GM23338 (cell line): ENCODE data around the gene RRAS2. TPM values are rescaled to one million over a fixed set of nuclear protein-coding genes. Genes with fewer than 3 reads are reported as not detected.

Source experiments
- ATAC-seq: fragments of 200-7000 bp; cut with Tn5 transposase; 3 replicates; pipeline ENCODE4 v1.9.1; 2020
- DNase-seq: peaks from one replicate; pipeline ENCODE4 v3.0.0-alpha.2; 2015; ENCODE audit warnings: low spot score
- H2AFZ ChIP-seq: fragments of 200-600 bp; sonication (generic); 2 replicates; pipeline ENCODE4 v1.8.0; 2016; ENCODE audit warnings: antibody characterized with exemption, mild to moderate bottlenecking, moderate library complexity
- H3F3A ChIP-seq: fragments of 200-600 bp; sonication (generic); replicated peaks from 2 replicates; pipeline ENCODE4 v1.8.0; 2017; ENCODE audit warnings: antibody characterized with exemption, mixed run types, low read depth
- H3K27ac ChIP-seq: fragments of 200-600 bp; sonication (generic); 2 replicates; pipeline ENCODE4 v1.6.1; 2016; ENCODE audit warnings: low read depth
- H3K27me3 ChIP-seq: fragments of 200-600 bp; sonication (generic); 2 replicates; pipeline ENCODE4 v1.8.0; 2016; ENCODE audit warnings: mild to moderate bottlenecking, mixed run types, moderate library complexity; ENCODE audit not compliant: insufficient read depth
- H3K36me3 ChIP-seq: fragments of 200-600 bp; sonication (generic); 2 replicates; pipeline ENCODE4 v1.8.0; 2016; ENCODE audit warnings: mild to moderate bottlenecking; ENCODE audit not compliant: insufficient read depth
- H3K4me1 ChIP-seq: fragments of 200-600 bp; sonication (generic); 2 replicates; pipeline ENCODE4 v1.8.0; 2016; ENCODE audit warnings: mild to moderate bottlenecking, moderate library complexity; ENCODE audit not compliant: insufficient read depth
- H3K4me2 ChIP-seq: fragments of 200-600 bp; sonication (generic); 2 replicates; pipeline ENCODE4 v1.7.1; 2017; ENCODE audit warnings: mixed run types
- H3K4me3 ChIP-seq: fragments of 200-600 bp; sonication (generic); 2 replicates; pipeline ENCODE4 v1.6.1; 2016; ENCODE audit warnings: mixed run types
- H3K79me2 ChIP-seq: fragments of 200-600 bp; sonication (generic); replicated peaks from 2 replicates; pipeline ENCODE4 v1.8.0; 2017; ENCODE audit warnings: mild to moderate bottlenecking; ENCODE audit not compliant: insufficient read depth
- H3K9me2 ChIP-seq: fragments of 200-600 bp; sonication (generic); 2 replicates; pipeline ENCODE4 v1.8.0; 2017; ENCODE audit not compliant: insufficient read depth
- H4K20me1 ChIP-seq: fragments of 200-600 bp; sonication (generic); replicated peaks from 2 replicates; pipeline ENCODE4 v1.8.0; 2017; ENCODE audit warnings: mild to moderate bottlenecking; ENCODE audit not compliant: insufficient read depth
- H3K27ac Mint-ChIP-seq: 2 replicates; pipeline ENCODE4 v1.8.0; 2020; ENCODE audit warnings: inconsistent platforms, mild to moderate bottlenecking, moderate library complexity, mixed read lengths
- H3K27me3 Mint-ChIP-seq: 3 replicates; pipeline ENCODE4 v1.8.0; 2022; ENCODE audit warnings: low read depth, mild to moderate bottlenecking, moderate library complexity, mixed read lengths, inconsistent platforms; ENCODE audit not compliant: insufficient read depth, poor library complexity
- H3K36me3 Mint-ChIP-seq: 3 replicates; pipeline ENCODE4 v1.8.0; 2021; ENCODE audit warnings: low read depth, mild to moderate bottlenecking, inconsistent platforms, moderate library complexity, mixed read lengths
- H3K4me1 Mint-ChIP-seq: 3 replicates; pipeline ENCODE4 v1.8.0; 2020; ENCODE audit warnings: mild to moderate bottlenecking, inconsistent platforms, mixed read lengths
- H3K4me3 Mint-ChIP-seq: 3 replicates; pipeline ENCODE4 v1.8.0; 2021; ENCODE audit warnings: moderate library complexity, mild to moderate bottlenecking, inconsistent platforms, mixed read lengths
- H3K9me3 Mint-ChIP-seq: 3 replicates; pipeline ENCODE4 v1.8.0; 2020; ENCODE audit warnings: moderate library complexity, mild to moderate bottlenecking, inconsistent platforms, mixed read lengths
- CREB1 ChIP-seq: fragments of 250-450 bp; sonication (Bioruptor Pico); IDR thresholded peaks from 2 replicates; pipeline ENCODE4 v1.5.0; 2020; ENCODE audit warnings: low read depth, mild to moderate bottlenecking, moderate library complexity
- ETS1 ChIP-seq: IDR thresholded peaks from 2 replicates; pipeline ENCODE4 v1.6.1; 2016; ENCODE audit warnings: antibody characterized with exemption
- EZH2 ChIP-seq: fragments of 200-600 bp; sonication (generic); IDR thresholded peaks from one replicate; pipeline ENCODE4 v1.8.0; 2017; ENCODE audit warnings: antibody characterized with exemption, mild to moderate bottlenecking, low read depth; ENCODE audit not compliant: unreplicated experiment
- EZH2phosphoT487 ChIP-seq: fragments of 200-600 bp; sonication (generic); IDR thresholded peaks from one replicate; pipeline ENCODE4 v1.8.1; 2018; ENCODE audit warnings: antibody characterized with exemption; ENCODE audit not compliant: unreplicated experiment
- JUNB ChIP-seq: IDR thresholded peaks from one replicate; pipeline ENCODE4 v1.6.1; 2016; ENCODE audit warnings: antibody characterized with exemption; ENCODE audit not compliant: unreplicated experiment
- NANOG ChIP-seq: IDR thresholded peaks from 2 replicates; pipeline ENCODE4 v1.6.1; 2016; ENCODE audit warnings: antibody characterized with exemption, borderline replicate concordance
- POLR2AphosphoS5 ChIP-seq: IDR thresholded peaks from 2 replicates; pipeline ENCODE4 v1.6.1; 2016; ENCODE audit warnings: antibody characterized with exemption, low read depth
- STAT1 ChIP-seq: IDR thresholded peaks from one replicate; pipeline ENCODE4 v1.6.1; 2016; ENCODE audit warnings: antibody characterized with exemption; ENCODE audit not compliant: unreplicated experiment
- ZNF114 ChIP-seq: fragments of 250-450 bp; sonication (Bioruptor Pico); IDR thresholded peaks from 2 replicates; pipeline ENCODE4 v1.5.0; 2020; ENCODE audit warnings: mild to moderate bottlenecking, moderate library complexity
- ZNF331 ChIP-seq: fragments of 250-450 bp; sonication (Bioruptor Pico); IDR thresholded peaks from 2 replicates; pipeline ENCODE4 v1.5.0; 2020; ENCODE audit warnings: low read depth, mild to moderate bottlenecking, moderate library complexity
- ZNF462 ChIP-seq: fragments of 250-450 bp; sonication (Bioruptor Pico); IDR thresholded peaks from 2 replicates; pipeline ENCODE4 v1.5.0; 2020; ENCODE audit warnings: mild to moderate bottlenecking, moderate library complexity
- polyA plus RNA-seq: library from polyadenylated mRNA; unstranded; fragments of >200 nt; fragmentation: Nextera tagmentation; extraction: Ambion mirVana; gene quantifications from 2 replicates; pipeline ENCODE4 v1.2.1, GENCODE V29; 2016
- total RNA-seq: library from RNA; depleted of rRNA; stranded (reverse); fragments of >200 nt; shearing (Covaris generic); gene quantifications from 2 replicates; pipeline ENCODE4 v1.2.3, GENCODE V29; 2014
- TF ChIP-seq, protein P1 (sequence below), 2 experiments: fragments of 200-600 bp in 1 of 2; sonication (generic) in 1 of 2; conservative IDR thresholded peaks; 2 replicates each; pipeline versions ENCODE4 v1.5.1 to v1.6.1; 2016 to 2017; ENCODE audit warnings: antibody characterized with exemption in 2 of 2, low read depth in 2 of 2, mild to moderate bottlenecking in 2 of 2, moderate library complexity in 1 of 2

Gene RRAS2
- total and polyA plus RNA-seq, 2 experiments from 2014 or later: 196 to 293 TPM

DNA sequence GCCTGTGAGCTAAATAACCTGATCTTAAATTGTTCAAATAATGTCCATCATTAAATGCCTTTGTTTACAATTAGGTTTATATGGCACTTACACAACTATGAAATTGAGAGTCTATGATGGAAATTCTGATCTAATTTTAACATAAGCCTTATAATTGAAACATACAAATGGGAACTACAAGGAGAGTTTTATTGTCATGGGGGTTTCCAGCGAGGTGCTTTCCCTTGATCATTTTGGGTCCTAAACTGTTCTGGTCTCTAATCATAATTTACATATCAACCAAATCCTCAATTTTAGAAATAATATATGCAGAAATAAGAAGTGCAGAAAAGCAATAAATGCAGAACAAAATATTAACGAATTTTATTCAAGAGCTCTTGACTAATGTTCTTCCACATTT, 44.9 kb downstream of the RRAS2 start (continued):
- TF ChIP-seq ZNF331 (CRISPR knock-in tag): no peak
- TF ChIP-seq NANOG: no peak
- TF ChIP-seq ZNF462 (CRISPR knock-in tag): no peak

GRCh38 chr11:14312736-14313438, 46.1 kb downstream of the RRAS2 start:
- Histone ChIP-seq H3K9me2 (no peaks in the 10 kb centered on the region), H4K20me1 (peaks cover 58% of the 10 kb centered on the region), H3K27me3 (no peaks in the 10 kb centered on the region), H2AFZ (no peak overlapping the region), H3K4me1 (peaks cover 86% of the 10 kb centered on the region), H3K36me3 (no peaks in the 10 kb centered on the region), H3K27ac (peak overlapping the region; percentile 51; the same call in 1 of the 2 replicates), H3F3A (no peaks in the 10 kb centered on the region), H3K4me3 (no peak overlapping the region), H3K4me2 (0 out of 2 replicates have a peak overlapping the region, but pooled peaks have one; percentile 2), H3K79me2 (peaks cover 100% of the 10 kb centered on the region)
- Mint-ChIP-seq H3K36me3 (peaks cover 6% of the 10 kb centered on the region; the same call in 1 of the 3 replicates), H3K27ac (peak overlapping the region; percentile 45), H3K4me1 (peaks cover 45% of the 10 kb centered on the region), H3K4me3 (no peak overlapping the region), H3K27me3 (no peaks in the 10 kb centered on the region), H3K9me3 (no peaks in the 10 kb centered on the region)
- DNase-seq: no peak
- ATAC-seq: no peak
- TF ChIP-seq POLR2AphosphoS5: no peak
- no peak for TF ChIP-seq NANOG
- no peak for TF ChIP-seq STAT1
- no peak for TF ChIP-seq CREB1
- no peak for TF ChIP-seq EZH2
- TF ChIP-seq JUNB: no peak
- no peak for TF ChIP-seq ETS1
- TF ChIP-seq, protein P1, sequence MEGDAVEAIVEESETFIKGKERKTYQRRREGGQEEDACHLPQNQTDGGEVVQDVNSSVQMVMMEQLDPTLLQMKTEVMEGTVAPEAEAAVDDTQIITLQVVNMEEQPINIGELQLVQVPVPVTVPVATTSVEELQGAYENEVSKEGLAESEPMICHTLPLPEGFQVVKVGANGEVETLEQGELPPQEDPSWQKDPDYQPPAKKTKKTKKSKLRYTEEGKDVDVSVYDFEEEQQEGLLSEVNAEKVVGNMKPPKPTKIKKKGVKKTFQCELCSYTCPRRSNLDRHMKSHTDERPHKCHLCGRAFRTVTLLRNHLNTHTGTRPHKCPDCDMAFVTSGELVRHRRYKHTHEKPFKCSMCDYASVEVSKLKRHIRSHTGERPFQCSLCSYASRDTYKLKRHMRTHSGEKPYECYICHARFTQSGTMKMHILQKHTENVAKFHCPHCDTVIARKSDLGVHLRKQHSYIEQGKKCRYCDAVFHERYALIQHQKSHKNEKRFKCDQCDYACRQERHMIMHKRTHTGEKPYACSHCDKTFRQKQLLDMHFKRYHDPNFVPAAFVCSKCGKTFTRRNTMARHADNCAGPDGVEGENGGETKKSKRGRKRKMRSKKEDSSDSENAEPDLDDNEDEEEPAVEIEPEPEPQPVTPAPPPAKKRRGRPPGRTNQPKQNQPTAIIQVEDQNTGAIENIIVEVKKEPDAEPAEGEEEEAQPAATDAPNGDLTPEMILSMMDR (conservative IDR thresholded peaks at IDR 0.05; ENCODE audit: low read depth in 2 of 2): no peak
- TF ChIP-seq EZH2phosphoT487: no peak
- TF ChIP-seq ZNF114 (CRISPR knock-in tag): no peak
- TF ChIP-seq ZNF331 (CRISPR knock-in tag): no peak
